ENCODE data around the gene ABAT.
"Not testable (repeated sequence)": the region's sequence is repeated elsewhere in the genome, so short reads cannot be mapped to it uniquely, and the experiment has no call there.

Gene ABAT

DNA sequence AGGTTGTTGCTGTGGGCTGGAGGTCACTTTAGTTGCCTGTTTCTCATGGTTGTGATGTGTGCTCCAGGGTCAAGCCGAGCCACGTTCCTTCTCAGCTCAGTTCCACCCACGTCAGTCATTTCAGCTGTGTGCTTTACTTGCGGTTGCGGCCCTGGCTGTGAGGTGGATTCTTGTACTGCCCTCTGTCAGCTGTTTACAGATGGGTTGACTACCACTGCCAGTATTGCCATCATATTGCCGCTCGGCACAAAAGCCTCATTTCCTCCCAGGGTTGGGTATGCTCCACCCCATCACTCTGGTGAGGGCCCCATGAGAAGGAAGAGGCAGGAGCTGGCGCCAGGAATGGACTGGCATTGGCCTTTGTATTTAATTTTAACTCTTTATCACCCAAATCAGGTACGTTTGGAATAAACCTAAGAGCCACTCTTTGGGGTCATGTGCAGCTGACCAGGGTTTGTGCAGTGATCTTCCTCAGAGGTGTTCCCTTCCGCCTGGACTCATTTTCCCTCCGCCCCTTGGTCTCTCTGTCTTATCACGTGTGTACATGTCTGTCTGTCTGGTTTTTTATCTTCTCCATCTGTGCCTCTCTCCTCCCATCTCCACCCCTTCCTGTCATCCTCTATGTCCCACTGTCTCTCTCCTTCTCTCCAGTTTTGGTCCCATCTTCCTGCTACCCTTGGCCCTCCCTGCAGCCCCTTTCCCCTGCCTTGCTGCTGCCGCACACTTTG, 27.9 kb upstream of the ABAT start:
- no peak overlapping the region for H3K27ac ChIP-seq (ENCODE audit: low read length)
- no peaks in the 10 kb centered on the region for H3K79me2 ChIP-seq (ENCODE audit: low read length)
- H3K9ac ChIP-seq (ENCODE audit: low read length): no peak overlapping the region
- H3K36me3 ChIP-seq (replicated peaks; ENCODE audit: low read depth, low read length): peaks cover 34% of the 10 kb centered on the region
- H3K9me3 ChIP-seq (ENCODE audit: insufficient read depth, low read length): no peaks in the 10 kb centered on the region
- no peaks in the 10 kb centered on the region for H3K4me1 ChIP-seq (ENCODE audit: low read length)
- TF ChIP-seq EZH2phosphoT487 (IDR thresholded peaks at IDR 0.05; ENCODE audit: low read depth): no peak
- TF ChIP-seq, protein P1, sequence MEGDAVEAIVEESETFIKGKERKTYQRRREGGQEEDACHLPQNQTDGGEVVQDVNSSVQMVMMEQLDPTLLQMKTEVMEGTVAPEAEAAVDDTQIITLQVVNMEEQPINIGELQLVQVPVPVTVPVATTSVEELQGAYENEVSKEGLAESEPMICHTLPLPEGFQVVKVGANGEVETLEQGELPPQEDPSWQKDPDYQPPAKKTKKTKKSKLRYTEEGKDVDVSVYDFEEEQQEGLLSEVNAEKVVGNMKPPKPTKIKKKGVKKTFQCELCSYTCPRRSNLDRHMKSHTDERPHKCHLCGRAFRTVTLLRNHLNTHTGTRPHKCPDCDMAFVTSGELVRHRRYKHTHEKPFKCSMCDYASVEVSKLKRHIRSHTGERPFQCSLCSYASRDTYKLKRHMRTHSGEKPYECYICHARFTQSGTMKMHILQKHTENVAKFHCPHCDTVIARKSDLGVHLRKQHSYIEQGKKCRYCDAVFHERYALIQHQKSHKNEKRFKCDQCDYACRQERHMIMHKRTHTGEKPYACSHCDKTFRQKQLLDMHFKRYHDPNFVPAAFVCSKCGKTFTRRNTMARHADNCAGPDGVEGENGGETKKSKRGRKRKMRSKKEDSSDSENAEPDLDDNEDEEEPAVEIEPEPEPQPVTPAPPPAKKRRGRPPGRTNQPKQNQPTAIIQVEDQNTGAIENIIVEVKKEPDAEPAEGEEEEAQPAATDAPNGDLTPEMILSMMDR (IDR thresholded peaks at IDR 0.05; ENCODE audit: low read depth, low read length): no peak
- no peak overlapping the region for H3K4me2 ChIP-seq (ENCODE audit: low read length)
- H4K20me1 ChIP-seq (ENCODE audit: insufficient read depth, low read length): no peaks in the 10 kb centered on the region
- no peaks in the 10 kb centered on the region for H3K27me3 ChIP-seq (ENCODE audit: low read depth, low read length)
- no peak overlapping the region for H2AFZ ChIP-seq (ENCODE audit: low read depth, low read length)
- no peak overlapping the region for H3K4me3 ChIP-seq (ENCODE audit: low read length)

DNA sequence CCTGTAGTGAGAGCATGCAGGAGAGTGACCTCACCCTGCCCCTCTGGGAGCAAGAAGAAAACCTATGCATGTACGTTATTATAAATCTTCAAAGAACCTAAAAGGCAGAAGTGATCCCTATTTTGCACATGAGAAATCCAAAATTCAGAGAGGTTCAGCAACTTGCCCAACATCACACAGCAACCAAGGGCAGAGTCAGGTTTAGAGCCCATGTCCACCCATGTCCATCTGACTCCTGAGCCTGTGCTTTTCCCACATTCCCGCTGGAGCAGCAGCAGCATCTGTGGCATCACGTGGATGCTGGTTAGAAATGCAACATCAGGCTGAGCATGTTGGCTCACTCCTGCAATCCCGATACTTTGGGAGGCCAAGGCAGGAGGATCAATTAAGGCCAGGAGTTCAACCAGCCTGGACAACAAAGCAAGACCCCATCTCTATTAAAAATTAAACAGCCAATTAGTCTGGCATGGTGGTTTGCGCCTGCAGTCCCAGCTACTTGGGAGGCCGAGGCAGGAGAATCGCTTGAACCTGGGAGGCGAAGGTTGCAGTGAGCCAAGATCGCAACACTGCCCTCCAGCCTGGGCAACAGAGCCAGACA, 26.6 kb upstream of the ABAT start:
- Histone ChIP-seq H3K4me3 (ENCODE audit: low read length) (no peak overlapping the region), H3K27me3 (ENCODE audit: low read depth, low read length) (no peaks in the 10 kb centered on the region), H3K79me2 (ENCODE audit: low read length) (no peaks in the 10 kb centered on the region), H2AFZ (ENCODE audit: low read depth, low read length) (no peak overlapping the region), H3K27ac (ENCODE audit: low read length) (no peak overlapping the region), H3K9me3 (ENCODE audit: insufficient read depth, low read length) (no peaks in the 10 kb centered on the region), H3K4me1 (ENCODE audit: low read length) (no peaks in the 10 kb centered on the region), H4K20me1 (ENCODE audit: insufficient read depth, low read length) (no peaks in the 10 kb centered on the region), H3K4me2 (ENCODE audit: low read length) (no peak overlapping the region), H3K36me3 (replicated peaks; ENCODE audit: low read depth, low read length) (peaks cover 23% of the 10 kb centered on the region), H3K9ac (ENCODE audit: low read length) (no peak overlapping the region)
- TF ChIP-seq EZH2phosphoT487 (IDR thresholded peaks at IDR 0.05; ENCODE audit: low read depth): no peak
- TF ChIP-seq, protein P1 (IDR thresholded peaks at IDR 0.05; ENCODE audit: low read depth, low read length): no peak

DNA sequence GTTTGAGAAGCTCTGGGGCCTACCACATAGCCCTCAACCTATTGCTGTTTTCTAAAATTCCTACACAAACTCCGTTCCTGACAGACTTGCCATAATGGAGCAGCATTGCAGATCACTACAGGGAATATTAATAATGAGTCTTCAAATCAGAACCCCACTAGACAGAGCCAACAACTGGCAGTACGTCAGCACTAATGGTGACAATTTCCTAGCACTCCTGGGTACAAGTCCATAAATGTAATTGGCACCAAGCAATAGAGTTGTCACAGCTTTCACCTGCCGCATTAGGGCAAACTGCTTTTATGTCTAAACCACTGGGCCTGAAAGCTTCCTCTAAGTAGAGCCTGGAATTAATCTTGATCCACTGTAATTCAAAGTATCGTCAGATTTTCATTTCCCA, 25.5 kb upstream of the ABAT start:
- H3K36me3 ChIP-seq (replicated peaks; ENCODE audit: low read depth, low read length): peaks cover 19% of the 10 kb centered on the region
- TF ChIP-seq, protein P1 (IDR thresholded peaks at IDR 0.05; ENCODE audit: low read depth, low read length): no peak
- no peak for TF ChIP-seq EZH2phosphoT487 (IDR thresholded peaks at IDR 0.05; ENCODE audit: low read depth)
- no peaks in the 10 kb centered on the region for H4K20me1 ChIP-seq (ENCODE audit: insufficient read depth, low read length)

DNA sequence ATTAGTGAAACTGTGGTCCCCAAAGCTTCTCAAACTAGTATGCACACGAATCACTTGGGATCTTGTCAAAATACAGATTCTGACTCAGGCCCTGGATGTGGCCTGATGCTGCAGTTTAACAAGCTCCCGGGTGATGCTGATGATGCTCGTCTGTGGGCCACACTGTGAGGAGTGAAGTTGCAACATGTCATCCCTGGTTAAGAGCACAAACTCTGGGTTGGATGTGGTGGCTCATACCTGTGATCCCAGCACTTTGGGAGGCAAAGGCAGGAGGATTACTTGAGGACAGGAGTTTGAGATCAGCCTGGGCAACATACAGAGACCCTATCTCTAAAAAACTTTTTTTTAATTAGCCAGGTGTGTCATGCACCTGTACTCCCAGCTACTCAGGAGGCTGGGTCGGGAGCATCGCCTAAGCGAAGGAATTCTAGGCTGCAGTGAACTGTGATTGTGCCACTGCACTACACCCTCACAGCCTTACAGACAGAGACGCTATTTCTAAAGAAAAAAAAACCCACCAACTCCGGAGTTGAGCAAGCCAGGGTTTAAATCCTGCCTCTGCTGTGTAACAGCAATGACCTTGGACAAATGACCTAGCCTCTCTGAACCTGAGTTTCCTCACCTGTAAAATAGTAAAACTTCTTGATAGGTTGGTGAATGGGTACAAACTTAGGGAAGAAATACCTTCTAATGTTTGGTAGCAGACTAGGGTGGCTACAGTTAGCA, 24.4 kb upstream of the ABAT start:
- H2AFZ ChIP-seq (ENCODE audit: low read depth, low read length): no peak overlapping the region
- no peaks in the 10 kb centered on the region for H3K27me3 ChIP-seq (ENCODE audit: low read depth, low read length)
- no peak overlapping the region for H3K27ac ChIP-seq (ENCODE audit: low read length)
- peaks cover 2% of the 10 kb centered on the region; the same call in 1 of the 2 replicates for H3K4me1 ChIP-seq (ENCODE audit: low read length)
- no peaks in the 10 kb centered on the region for H3K9me3 ChIP-seq (ENCODE audit: insufficient read depth, low read length)
- H3K4me2 ChIP-seq (ENCODE audit: low read length): no peak overlapping the region
- no peak overlapping the region for H3K9ac ChIP-seq (ENCODE audit: low read length)
- no peaks in the 10 kb centered on the region for H4K20me1 ChIP-seq (ENCODE audit: insufficient read depth, low read length)
- no peaks in the 10 kb centered on the region for H3K79me2 ChIP-seq (ENCODE audit: low read length)
- H3K36me3 ChIP-seq (replicated peaks; ENCODE audit: low read depth, low read length): peaks cover 16% of the 10 kb centered on the region
- H3K4me3 ChIP-seq (ENCODE audit: low read length): no peak overlapping the region
- TF ChIP-seq, protein P1 (IDR thresholded peaks at IDR 0.05; ENCODE audit: low read depth, low read length): no peak
- no peak for TF ChIP-seq EZH2phosphoT487 (IDR thresholded peaks at IDR 0.05; ENCODE audit: low read depth)

More for the DNA sequence above, 25.5 kb upstream of the ABAT start:
- H3K4me2 ChIP-seq (ENCODE audit: low read length): no peak overlapping the region
- no peaks in the 10 kb centered on the region for H3K79me2 ChIP-seq (ENCODE audit: low read length)
- no peaks in the 10 kb centered on the region for H3K4me1 ChIP-seq (ENCODE audit: low read length)
- no peak overlapping the region for H3K27ac ChIP-seq (ENCODE audit: low read length)
- H3K27me3 ChIP-seq (ENCODE audit: low read depth, low read length): no peaks in the 10 kb centered on the region
- H2AFZ ChIP-seq (ENCODE audit: low read depth, low read length): no peak overlapping the region
- H3K4me3 ChIP-seq (ENCODE audit: low read length): no peak overlapping the region
- no peak overlapping the region for H3K9ac ChIP-seq (ENCODE audit: low read length)
- H3K9me3 ChIP-seq (ENCODE audit: insufficient read depth, low read length): no peaks in the 10 kb centered on the region

DNA sequence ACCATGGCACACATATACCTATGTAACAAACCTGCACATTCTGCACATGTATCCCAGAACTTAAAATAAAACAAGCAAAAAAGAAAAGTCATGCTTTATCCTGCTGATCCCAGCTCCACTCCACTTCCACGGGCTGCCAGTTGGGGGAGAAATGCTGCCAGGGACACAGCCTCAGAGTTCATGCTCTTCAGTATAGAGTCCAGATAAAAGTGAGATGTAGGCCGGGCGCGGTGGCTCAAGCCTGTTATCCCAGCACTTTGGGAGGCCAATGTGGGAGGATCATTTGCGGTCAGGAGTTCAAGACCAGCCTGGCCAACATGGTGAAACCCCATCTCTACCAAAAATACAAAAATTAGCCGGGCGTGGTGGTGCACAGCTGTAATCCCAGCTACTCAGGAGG, 22.5 kb upstream of the ABAT start:
- H3K27ac ChIP-seq (ENCODE audit: low read length); H3K9ac ChIP-seq (ENCODE audit: low read length); H3K79me2 ChIP-seq (ENCODE audit: low read length); H4K20me1 ChIP-seq (ENCODE audit: insufficient read depth, low read length); H3K4me2 ChIP-seq (ENCODE audit: low read length); H3K4me1 ChIP-seq (ENCODE audit: low read length); H3K27me3 ChIP-seq (ENCODE audit: low read depth, low read length); H2AFZ ChIP-seq (ENCODE audit: low read depth, low read length); H3K4me3 ChIP-seq (ENCODE audit: low read length); H3K36me3 ChIP-seq (replicated peaks; ENCODE audit: low read depth, low read length); H3K9me3 ChIP-seq (ENCODE audit: insufficient read depth, low read length): not testable (repeated sequence)
